ENCODE results near the gene KRTAP4-4.
"Not testable (repeated sequence)": the region's sequence is repeated elsewhere in the genome, so short reads cannot be mapped to it uniquely, and the experiment has no call there.

- TF ChIP-seq EZH2phosphoT487 (IDR thresholded peaks at IDR 0.05; ENCODE audit: insufficient read depth, low read depth); EZH2 (IDR thresholded peaks at IDR 0.05; ENCODE audit: insufficient read depth, poor library complexity, severe bottlenecking): not testable (repeated sequence)
Observed at GRCh38 chr17:41117846-41118386, 42.6 kb downstream of the KRTAP4-4 start, which contains the start of gene KRTAP4-11.

Measured in GM23248 (cell line).